Renal cortical epithelial cell (primary cell): ENCODE results near the gene TCTN1. TPM values are rescaled to one million over a fixed set of nuclear protein-coding genes. Genes with fewer than 3 reads are reported as not detected.
"Not testable (repeated sequence)": the region's sequence is repeated elsewhere in the genome, so short reads cannot be mapped to it uniquely, and the experiment has no call there.

Experiments
- DNase-seq: peaks from one replicate; pipeline ENCODE4 v3.0.0-alpha.2; 2011; ENCODE audit warnings: low read depth
- total RNA-seq: library from RNA; depleted of rRNA; stranded (reverse); fragments of >200 nt; gene quantifications from 2 replicates; pipeline ENCODE4 v1.2.3, GENCODE V29; 2014

The TCTN1 gene
- total RNA-seq, result 11.8 and 56.2 TPM in 2 replicates

DNA sequence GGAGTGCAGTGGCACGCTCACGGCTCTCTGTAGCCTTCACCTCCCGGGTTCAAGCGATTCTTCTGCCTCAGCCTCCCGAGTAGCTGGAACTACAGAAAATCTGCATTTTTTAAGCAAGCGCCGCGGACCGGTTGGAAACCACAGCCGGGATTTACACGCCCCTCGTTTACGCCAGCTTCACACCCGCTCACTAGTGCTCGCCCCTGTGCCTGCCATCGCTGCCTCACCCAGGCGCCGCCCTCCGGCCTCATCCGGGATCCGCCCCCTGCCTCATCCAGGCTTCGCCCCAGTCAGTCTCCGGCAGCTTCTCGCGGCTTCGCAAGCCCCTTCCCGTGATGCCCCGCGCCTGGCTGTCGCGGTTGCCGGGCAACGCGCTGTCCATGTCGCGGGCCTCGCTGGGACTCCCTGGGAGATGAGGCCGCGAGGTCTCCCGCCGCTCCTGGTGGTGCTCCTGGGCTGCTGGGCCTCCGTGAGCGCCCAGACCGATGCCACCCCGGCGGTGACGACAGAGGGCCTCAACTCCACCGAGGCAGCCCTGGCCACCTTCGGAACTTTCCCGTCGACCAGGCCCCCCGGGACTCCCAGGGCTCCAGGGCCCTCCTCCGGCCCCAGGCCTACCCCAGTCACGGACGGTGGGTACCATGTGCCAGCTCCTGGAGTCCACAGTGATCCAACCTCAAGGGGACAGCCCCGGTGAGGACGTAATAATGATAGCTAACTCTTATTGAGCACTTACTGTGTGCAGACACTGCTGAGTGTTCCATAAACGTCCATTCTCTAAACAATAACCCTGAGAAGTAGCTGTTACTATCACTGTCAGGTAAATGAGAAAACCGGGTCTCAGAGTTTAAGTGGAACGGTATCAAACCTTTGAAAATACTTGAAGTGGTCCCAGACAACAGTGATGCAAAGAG, at the start of gene TCTN1:
Gene TCTN1 (plus strand): TSS at position 359 of the 914 bp plus-strand sequence. CDS start 54 bp downstream, at position 413.
- DNase-seq, result peak; percentile 87

GRCh38 chr12:110564471-110564991, 49.4 kb upstream of the TCTN1 start:
- DNase-seq, result no peak

GRCh38 chr12:110565894-110566871, 47.7 kb upstream of the TCTN1 start:
- DNase-seq, result peak; percentile 88

DNA sequence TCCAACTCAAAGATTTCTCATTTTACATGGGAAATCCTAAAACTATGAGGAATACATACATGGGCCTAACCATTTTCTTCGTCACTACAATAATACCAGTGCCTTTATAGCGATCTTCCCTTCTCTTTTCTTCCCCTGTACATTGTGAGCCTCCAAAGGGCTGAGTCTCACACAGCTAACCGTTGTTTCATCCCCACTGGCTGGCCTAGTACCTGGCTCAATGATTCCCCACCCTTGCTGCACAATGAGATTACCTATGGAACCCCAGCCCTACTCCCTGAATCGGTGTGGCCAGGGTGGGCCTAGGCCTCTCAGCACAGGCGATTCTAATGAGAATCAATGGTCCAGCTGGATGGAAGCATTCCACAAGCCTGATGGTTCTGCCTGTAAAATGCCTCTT, 46.9 kb upstream of the TCTN1 start:
- DNase-seq, result no peak

DNA sequence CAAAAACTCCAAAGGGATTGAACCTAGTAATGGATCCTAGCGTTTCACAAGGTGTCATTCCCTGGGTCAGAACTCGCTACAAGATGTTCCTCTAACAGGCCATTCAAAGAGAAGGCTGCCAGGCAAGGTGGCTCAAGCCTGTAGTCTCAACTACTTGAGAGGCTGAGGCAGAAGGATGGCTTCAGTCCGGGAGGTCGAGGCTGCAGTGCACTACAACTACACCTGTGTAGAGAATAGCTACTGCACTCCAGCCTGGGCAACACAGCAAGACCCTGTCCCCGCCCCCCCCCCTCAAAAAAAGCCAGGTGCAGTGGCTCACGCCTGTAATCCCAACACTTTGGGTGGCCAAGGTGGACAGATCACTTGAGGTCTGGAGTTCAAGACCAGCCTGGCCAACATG, 45.2 kb upstream of the TCTN1 start:
- DNase-seq, result no peak

DNA sequence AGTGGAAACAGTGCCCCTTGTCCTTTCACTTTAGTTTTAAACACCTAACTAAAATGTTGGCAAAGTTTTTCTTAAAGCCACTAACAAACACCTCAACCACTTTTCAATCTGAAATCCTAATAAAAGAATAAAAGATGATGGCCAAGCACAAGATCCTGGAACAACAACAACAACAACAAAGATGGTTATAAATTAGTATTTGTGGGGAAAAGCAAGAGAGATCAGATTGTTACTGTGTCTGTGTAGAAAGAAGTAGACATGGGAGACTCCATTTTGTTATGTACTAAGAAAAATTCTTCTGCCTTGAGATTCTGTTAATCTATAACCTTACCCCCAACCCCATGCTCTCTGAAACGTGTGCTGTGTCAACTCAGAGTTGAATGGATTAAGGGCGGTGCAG, 44.1 kb upstream of the TCTN1 start:
- DNase-seq, result not testable (repeated sequence)

- not testable (repeated sequence) for DNase-seq
Measured at GRCh38 chr12:110570798-110571197, 43.1 kb upstream of the TCTN1 start.

- DNase-seq, result no peak
Measured at GRCh38 chr12:110574044-110574443, 39.9 kb upstream of the TCTN1 start.

DNA sequence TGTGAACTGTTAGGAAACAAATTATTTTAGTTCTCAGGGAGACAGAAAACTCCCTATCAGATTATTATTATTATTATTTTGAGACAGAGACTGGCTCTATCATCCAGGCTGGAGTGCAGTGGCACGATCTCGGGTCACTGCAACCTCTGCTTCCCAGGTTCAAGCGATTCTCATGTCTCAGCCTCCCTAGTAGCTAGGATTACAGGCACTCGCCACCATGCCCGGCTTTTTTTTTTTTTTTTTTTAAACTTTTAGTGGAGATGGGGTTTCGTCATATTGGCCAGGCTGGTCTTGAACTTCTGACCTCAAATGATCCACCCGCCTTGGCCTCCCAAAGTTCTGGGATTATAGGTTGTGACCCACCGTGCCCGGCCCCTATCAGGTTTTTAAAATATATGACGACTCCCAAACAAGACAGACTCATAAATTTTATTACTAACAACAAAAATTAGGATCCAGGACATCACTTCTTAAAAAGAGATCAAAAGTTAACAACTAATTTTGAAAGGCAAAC, 39.2 kb upstream of the TCTN1 start:
- DNase-seq, result not testable (repeated sequence)

GRCh38 chr12:110575326-110575725, 38.6 kb upstream of the TCTN1 start:
- DNase-seq, result peak; percentile 72

DNA sequence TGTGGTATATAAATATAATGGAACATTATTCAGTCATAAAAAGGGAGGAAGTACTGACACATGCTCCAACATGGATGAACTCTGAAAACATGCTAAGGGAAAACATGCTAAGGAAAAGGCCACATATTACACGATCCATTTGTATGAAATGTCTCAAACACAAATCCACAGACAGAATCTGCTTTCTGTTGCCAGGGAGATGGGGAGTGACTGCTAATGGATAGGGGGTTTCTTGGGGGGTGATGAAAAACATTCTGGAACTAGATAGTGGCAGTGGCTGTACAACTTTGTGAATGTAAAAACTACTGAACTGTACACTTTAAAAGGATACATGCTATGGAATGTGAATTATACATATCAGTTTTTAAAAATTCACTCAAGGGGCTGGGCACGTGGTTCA, 37.4 kb upstream of the TCTN1 start:
- DNase-seq, result no peak

DNA sequence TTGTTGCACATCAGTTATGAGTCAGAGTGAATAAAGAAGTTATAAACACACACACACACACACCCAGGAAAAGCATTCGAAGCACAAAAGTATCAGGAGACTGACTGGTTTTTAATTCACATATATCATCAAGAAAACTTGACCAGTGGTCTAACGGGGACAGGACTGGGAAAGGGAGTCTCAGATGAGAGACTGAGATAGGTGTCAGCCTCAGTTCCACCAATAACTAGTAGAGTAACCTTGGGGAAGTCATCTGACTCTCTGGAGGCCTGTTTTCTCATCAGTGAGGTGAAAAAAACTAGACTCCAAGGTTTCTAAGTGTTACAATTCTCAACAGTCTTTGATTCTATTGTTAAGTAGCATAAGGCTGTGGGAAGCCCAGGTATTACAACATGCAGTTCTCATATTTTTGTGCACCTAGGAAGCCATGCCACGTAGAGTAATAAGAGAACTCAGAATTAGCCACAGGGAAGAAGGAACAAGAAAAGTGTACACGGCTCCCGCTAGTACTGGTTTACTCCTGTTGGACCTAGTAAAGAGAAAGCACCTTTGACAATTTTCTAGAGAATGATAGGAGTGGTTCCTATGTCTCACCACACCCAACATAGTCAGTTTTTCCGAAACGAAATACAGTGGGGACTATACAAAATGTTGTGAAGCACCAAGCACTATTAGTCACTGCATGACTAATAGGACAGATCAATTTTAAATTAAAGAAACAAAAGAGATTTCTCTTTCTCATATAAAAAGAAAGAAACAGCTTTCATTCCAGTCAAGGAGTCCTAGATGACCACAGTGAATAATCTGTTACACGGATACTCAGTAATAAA, 35.9 kb upstream of the TCTN1 start:
- peak; percentile 88 for DNase-seq

- peak; percentile 85 for DNase-seq
Measured at GRCh38 chr12:110578694-110579534, 35.0 kb upstream of the TCTN1 start.

- DNase-seq, result no peak
Measured at GRCh38 chr12:110579535-110580253, 34.2 kb upstream of the TCTN1 start.

- no peak for DNase-seq
Measured at GRCh38 chr12:110581931-110582275, 32.0 kb upstream of the TCTN1 start.

DNA sequence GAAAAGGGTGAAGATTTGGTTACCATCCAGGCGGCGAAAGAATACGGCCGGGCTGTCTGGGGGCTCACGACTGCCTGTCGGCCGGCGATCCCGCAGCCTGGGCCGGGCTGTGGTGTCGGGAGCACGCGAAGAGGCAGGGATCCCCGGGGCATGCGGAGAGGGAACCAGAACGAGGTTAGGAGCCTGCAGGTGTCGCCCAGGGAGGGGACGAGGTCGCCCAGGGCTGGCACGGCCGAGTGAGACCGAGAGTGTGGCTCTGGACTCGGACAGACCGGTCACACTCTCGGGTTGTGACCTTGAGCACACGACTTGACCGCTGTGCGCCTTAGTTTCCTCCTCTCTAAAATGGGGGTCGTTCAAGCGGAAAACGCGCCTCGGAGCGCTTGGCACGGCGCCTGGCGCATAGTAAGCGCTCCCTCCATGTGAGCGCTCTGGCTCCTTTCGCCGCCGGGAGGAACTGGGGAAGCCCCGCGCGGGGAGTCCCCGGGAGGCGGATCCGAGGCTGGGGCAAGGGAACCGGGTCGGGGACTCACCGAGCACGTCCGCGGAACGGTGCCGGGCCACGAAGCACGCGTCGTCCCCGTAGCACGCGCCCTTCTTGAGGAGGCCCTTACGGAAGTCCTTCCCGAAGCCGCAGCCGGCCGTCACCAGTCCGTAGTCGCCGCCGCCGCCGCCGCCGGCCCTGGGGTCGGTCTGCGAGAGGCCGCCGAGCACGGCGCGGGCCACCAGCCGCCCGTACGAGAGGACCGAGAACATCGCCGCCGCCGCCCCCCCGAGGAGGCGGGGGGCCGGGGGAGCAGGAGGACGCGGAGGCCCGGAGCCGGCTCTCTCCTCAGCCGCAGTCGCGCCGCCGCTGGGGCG, 31.4 kb upstream of the TCTN1 start:
- peak; percentile 44 for DNase-seq

DNA sequence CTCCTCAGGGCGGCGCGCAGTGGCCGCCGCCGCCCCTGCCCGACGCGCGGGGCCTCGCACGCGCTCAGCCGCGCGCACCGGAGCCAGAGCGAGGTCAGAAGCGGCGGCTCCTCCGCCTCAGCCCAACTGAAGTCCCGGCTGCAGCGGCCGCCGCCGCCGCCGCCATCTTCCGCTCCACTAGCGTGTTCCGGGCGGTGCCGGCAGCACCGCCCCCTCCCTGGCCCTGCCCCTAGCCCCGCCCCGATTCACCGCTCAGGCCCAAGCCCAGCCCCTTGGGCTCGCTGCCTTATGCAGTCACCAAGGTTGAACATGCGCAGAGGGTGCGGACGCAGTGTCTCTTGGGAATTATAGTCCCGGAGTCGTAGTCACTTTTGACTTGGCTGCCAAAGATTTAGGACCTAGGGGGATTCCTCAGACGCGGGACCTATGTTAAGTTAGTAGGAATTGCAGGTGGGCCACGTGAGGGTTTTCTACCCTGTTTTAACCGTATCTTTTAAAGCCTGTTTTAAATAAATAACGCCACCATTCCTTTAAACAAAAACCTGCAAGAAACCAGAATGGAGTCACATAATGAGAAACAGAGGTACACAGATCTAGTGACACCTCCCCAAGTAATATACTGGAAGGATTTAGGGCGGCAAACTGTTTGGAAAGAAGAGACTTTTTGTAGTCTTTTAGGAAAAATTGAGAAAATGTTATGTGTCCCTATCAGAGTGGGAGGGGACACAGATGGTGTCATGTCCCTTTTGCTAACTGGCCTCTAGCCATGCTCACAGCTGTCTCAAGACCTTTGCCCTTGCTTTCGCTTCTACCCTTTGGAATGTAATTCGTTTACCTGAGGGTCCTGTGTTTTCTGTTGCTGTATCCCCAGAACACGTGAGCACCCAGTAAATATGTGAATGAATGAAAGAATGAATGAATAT, 30.5 kb upstream of the TCTN1 start, which contains the start of gene PPTC7:
Gene PPTC7 (minus strand): TSS at position 182 of the 923 bp plus-strand sequence. CDS start 287 bp downstream, outside the sequence.
- peak; percentile 86 for DNase-seq
